WERI-Rb-1 (cell line): Measurements from ENCODE around the gene WDR12.
"Not testable (repeated sequence)": the region's sequence is repeated elsewhere in the genome, so short reads cannot be mapped to it uniquely, and the experiment has no call there.

Experiments
- DNase-seq: peaks from one replicate; pipeline ENCODE4 v3.0.0-alpha.2; 2020
- H3K27ac ChIP-seq: fragments of 250-450 bp; sonication (Bioruptor Pico); 2 replicates; pipeline ENCODE4 v1.5.1; 2020; ENCODE audit warnings: mild to moderate bottlenecking, moderate library complexity
- H3K27me3 ChIP-seq: fragments of 250-450 bp; sonication (Bioruptor Pico); 2 replicates; pipeline ENCODE4 v1.5.1; 2021; ENCODE audit warnings: mild to moderate bottlenecking, low read depth, moderate library complexity; ENCODE audit not compliant: insufficient read depth, severe bottlenecking
- H3K36me3 ChIP-seq: fragments of 250-450 bp; sonication (Bioruptor Pico); 2 replicates; pipeline ENCODE4 v1.5.1; 2020; ENCODE audit warnings: mild to moderate bottlenecking, moderate library complexity
- H3K4me3 ChIP-seq: 2 replicates; pipeline ENCODE4 v1.5.1; 2011; ENCODE audit warnings: low read depth, mild to moderate bottlenecking, control low read depth, low read length
- H3K9me3 ChIP-seq: fragments of 250-450 bp; sonication (Bioruptor Pico); 2 replicates; pipeline ENCODE4 v1.5.1; 2021; ENCODE audit warnings: mild to moderate bottlenecking, moderate library complexity; ENCODE audit not compliant: severe bottlenecking
- CTCF ChIP-seq: IDR thresholded peaks from 2 replicates; pipeline ENCODE4 v1.5.1; 2011; ENCODE audit warnings: low read depth, mild to moderate bottlenecking, control low read depth, inconsistent platforms, low read length

WDR12 gene

GRCh38 chr2:202877699-202878098 lies 33.8 kb downstream of the WDR12 start:
- H3K36me3 ChIP-seq = peaks cover 18% of the 10 kb centered on the region
- no peaks in the 10 kb centered on the region for H3K27me3 ChIP-seq
- TF ChIP-seq CTCF = no peak
- no peaks in the 10 kb centered on the region for H3K9me3 ChIP-seq
- H3K4me3 ChIP-seq = no peak overlapping the region
- no peak for DNase-seq
- no peak overlapping the region for H3K27ac ChIP-seq

- peak; percentile 88 for DNase-seq
- no peaks in the 10 kb centered on the region for H3K36me3 ChIP-seq
- H3K4me3 ChIP-seq = peak within 1 kb of the TSS; percentile 77
- no peaks in the 10 kb centered on the region for H3K27me3 ChIP-seq
- H3K27ac ChIP-seq = peak within 1 kb of the TSS; percentile 93
- no peak for TF ChIP-seq CTCF
- no peaks in the 10 kb centered on the region for H3K9me3 ChIP-seq
Observed at GRCh38 chr2:202871300-202872141, 40.0 kb downstream of the WDR12 start, which contains the start of gene ICA1L. ICA1L (minus strand) TSS chr2:202871766; CDS start chr2:202829009, 42,757 bp downstream.

- no peaks in the 10 kb centered on the region for H3K27me3 ChIP-seq
- H3K27ac ChIP-seq = peak overlapping the region; percentile 93
- peak; percentile 85 for DNase-seq
- H3K9me3 ChIP-seq = no peaks in the 10 kb centered on the region
- peak overlapping the region; percentile 77 for H3K4me3 ChIP-seq
- peak; percentile 64 for TF ChIP-seq CTCF
- H3K36me3 ChIP-seq = no peaks in the 10 kb centered on the region
Observed at GRCh38 chr2:202870431-202871299, 40.8 kb downstream of the WDR12 start.

GRCh38 chr2:202861987-202862386 lies 49.5 kb downstream of the WDR12 start:
- no peak overlapping the region for H3K27ac ChIP-seq
- TF ChIP-seq CTCF = no peak
- H3K36me3 ChIP-seq = no peaks in the 10 kb centered on the region
- H3K9me3 ChIP-seq = no peaks in the 10 kb centered on the region
- H3K4me3 ChIP-seq = no peak overlapping the region
- no peaks in the 10 kb centered on the region for H3K27me3 ChIP-seq
- no peak for DNase-seq

- no peak overlapping the region for H3K27ac ChIP-seq
- no peaks in the 10 kb centered on the region for H3K36me3 ChIP-seq
- H3K4me3 ChIP-seq = no peak overlapping the region
- no peak for TF ChIP-seq CTCF
- no peak for DNase-seq
- H3K9me3 ChIP-seq = no peaks in the 10 kb centered on the region
- no peaks in the 10 kb centered on the region for H3K27me3 ChIP-seq
Observed at GRCh38 chr2:202858601-202859000, 52.9 kb downstream of the WDR12 start.

GRCh38 chr2:202849343-202849742 lies 62.1 kb downstream of the WDR12 start:
- not testable (repeated sequence) for H3K9me3 ChIP-seq, H3K27ac ChIP-seq, H3K4me3 ChIP-seq, H3K27me3 ChIP-seq, H3K36me3 ChIP-seq, DNase-seq
